H1 (cell line): ENCODE data around the gene CANT1. TPM values are rescaled to one million over a fixed set of nuclear protein-coding genes. Genes with fewer than 3 reads are reported as not detected.
"Not testable (repeated sequence)": the region's sequence is repeated elsewhere in the genome, so short reads cannot be mapped to it uniquely, and the experiment has no call there.

Experiments
- CTCF ChIA-PET: fragments of 300-600 bp; sonication (Branson Sonifier 250); formaldehyde crosslinking; loops from one replicate; lab custom pipeline; 2021; ENCODE audit not compliant: partially characterized antibody; lab: Charles Lee
- POLR2A ChIA-PET: fragments of 300-600 bp; sonication (Branson Sonifier 250); formaldehyde crosslinking; loops from one replicate; lab custom pipeline; 2021; ENCODE audit warnings: inconsistent platforms; ENCODE audit not compliant: partially characterized antibody; lab: Charles Lee
- DNase-seq, 2 experiments: peaks; one replicate each; pipeline versions ENCODE4 v3.0.0 to v3.0.0-alpha.2; 2010 to 2022; ENCODE audit warnings: low spot score in 2 of 2, low read depth in 1 of 2, mixed read lengths in 1 of 2
- FAIRE-seq: peaks from 2 replicates; lab custom pipeline; 2011; peaks lifted over from hg19 to GRCh38; lab: Jason Lieb, UNC
- H2AFZ ChIP-seq: 2 replicates; pipeline ENCODE4 v1.8.1; 2012; ENCODE audit warnings: low read length, inconsistent platforms
- H2AK5ac ChIP-seq: 2 replicates; pipeline ENCODE4 v1.6.1; 2013; ENCODE audit warnings: low read depth, low read length
- H2BK120ac ChIP-seq: replicated peaks from 2 replicates; pipeline ENCODE3; 2013; ENCODE audit warnings: low read depth, low read length, inconsistent platforms
- H2BK12ac ChIP-seq: 2 replicates; pipeline ENCODE4 v1.6.1; 2013; ENCODE audit warnings: low read depth, low read length
- H2BK15ac ChIP-seq: 2 replicates; pipeline ENCODE4 v1.6.1; 2013; ENCODE audit warnings: low read length
- H2BK20ac ChIP-seq: 2 replicates; pipeline ENCODE4 v1.6.1; 2013; ENCODE audit warnings: low read length
- H2BK5ac ChIP-seq: 2 replicates; pipeline ENCODE4 v1.6.1; 2013; ENCODE audit warnings: low read depth, low read length
- H3K14ac ChIP-seq: 2 replicates; pipeline ENCODE4 v1.6.1; 2013; ENCODE audit warnings: inconsistent platforms; ENCODE audit not compliant: insufficient read length
- H3K18ac ChIP-seq: 2 replicates; pipeline ENCODE4 v1.6.1; 2013; ENCODE audit warnings: low read length; ENCODE audit errors: extremely low read depth
- H3K23ac ChIP-seq: 2 replicates; pipeline ENCODE4 v1.6.1; 2013; ENCODE audit warnings: inconsistent platforms; ENCODE audit not compliant: insufficient read length
- H3K23me2 ChIP-seq: 2 replicates; pipeline ENCODE4 v1.6.1; 2013; ENCODE audit warnings: low read depth, low read length
- H3K27ac ChIP-seq: 2 replicates; pipeline ENCODE4 v1.6.1; 2011; ENCODE audit warnings: low read depth, low read length, inconsistent platforms
- H3K27me3 ChIP-seq, 4 experiments: replicated peaks in 1 of 4; 1 replicate in 1 of 4; 2 replicates in 3 of 4; pipeline versions ENCODE4 v1.6.1 to v1.8.1; 2011 to 2013; ENCODE audit warnings: low read length in 3 of 4, mild to moderate bottlenecking in 3 of 4, inconsistent platforms in 2 of 4, mixed read lengths in 2 of 4, moderate library complexity in 1 of 4; ENCODE audit not compliant: control insufficient read depth in 3 of 4, insufficient read depth in 3 of 4; ENCODE audit errors: extremely low read depth in 1 of 4
- H3K36me3 ChIP-seq, 4 experiments: 2 replicates each; pipeline versions ENCODE4 v1.6.1 to v1.8.1; 2011 to 2013; ENCODE audit warnings: mild to moderate bottlenecking in 4 of 4, low read length in 3 of 4, moderate library complexity in 2 of 4, control low read depth in 1 of 4, inconsistent platforms in 1 of 4; ENCODE audit not compliant: insufficient read depth in 4 of 4, control insufficient read depth in 2 of 4
- H3K4ac ChIP-seq: replicated peaks from 2 replicates; pipeline ENCODE3; 2013; ENCODE audit warnings: low read length, low read depth, mixed read lengths, inconsistent platforms; ENCODE audit not compliant: insufficient read length
- H3K4me1 ChIP-seq, 4 experiments: replicated peaks in 1 of 4; 1 replicate in 1 of 4; 2 replicates in 3 of 4; pipeline versions ENCODE4 v1.6.1 to v1.8.1; 2011 to 2013; ENCODE audit warnings: low read length in 3 of 4, inconsistent platforms in 2 of 4, mixed read lengths in 1 of 4; ENCODE audit not compliant: insufficient read depth in 4 of 4, control insufficient read depth in 3 of 4
- H3K4me2 ChIP-seq, 2 experiments: 2 replicates each; pipeline versions ENCODE4 v1.6.1 to v1.8.1; 2011 to 2013; ENCODE audit warnings: low read depth in 2 of 2, low read length in 2 of 2, control low read depth in 1 of 2, inconsistent platforms in 1 of 2, mild to moderate bottlenecking in 1 of 2; ENCODE audit not compliant: insufficient read depth in 1 of 2
- H3K4me3 ChIP-seq, 4 experiments: fragments of 200-600, 300-600 bp in 1 of 4; sonication (generic), shearing (Covaris generic), sonication (Bioruptor Twin) in 1 of 4; 2 replicates each; pipeline versions ENCODE4 v1.5.1 to v1.8.1; 2011 to 2016; ENCODE audit warnings: low read length in 4 of 4, low read depth in 3 of 4, control low read depth in 2 of 4, inconsistent platforms in 2 of 4, mild to moderate bottlenecking in 2 of 4, mixed read lengths in 1 of 4, moderate library complexity in 1 of 4; ENCODE audit not compliant: insufficient read depth in 2 of 4; ENCODE audit errors: extremely low read depth in 1 of 4
- H3K56ac ChIP-seq: replicated peaks from 2 replicates; pipeline ENCODE3; 2013; ENCODE audit warnings: low read depth, mild to moderate bottlenecking, mixed read lengths, low read length, inconsistent platforms; ENCODE audit not compliant: insufficient read length
- H3K79me1 ChIP-seq: 2 replicates; pipeline ENCODE4 v1.6.1; 2013; ENCODE audit warnings: low read depth, low read length, control low read depth
- H3K79me2 ChIP-seq, 2 experiments: 2 replicates each; pipeline versions ENCODE4 v1.6.1 to v1.8.1; 2012 to 2013; ENCODE audit warnings: low read length in 2 of 2, mild to moderate bottlenecking in 2 of 2, inconsistent platforms in 1 of 2; ENCODE audit not compliant: insufficient read depth in 2 of 2, control insufficient read depth in 1 of 2
- H3K9ac ChIP-seq, 4 experiments: replicated peaks in 1 of 4; 1 replicate in 1 of 4; 2 replicates in 3 of 4; pipeline versions ENCODE4 v1.6.1 to v1.8.1; 2011 to 2013; ENCODE audit warnings: low read depth in 3 of 4, low read length in 3 of 4, control low read depth in 2 of 4, mild to moderate bottlenecking in 2 of 4, moderate library complexity in 2 of 4, inconsistent platforms in 1 of 4; ENCODE audit errors: extremely low read depth in 1 of 4
- H3K9me3 ChIP-seq, 2 experiments: 2 replicates each; pipeline versions ENCODE4 v1.6.1 to v1.8.1; 2012 to 2013; ENCODE audit warnings: mild to moderate bottlenecking in 2 of 2, moderate library complexity in 2 of 2, control low read depth in 1 of 2, inconsistent platforms in 1 of 2, low read depth in 1 of 2, low read length in 1 of 2, mixed read lengths in 1 of 2; ENCODE audit not compliant: insufficient read depth in 2 of 2
- H4K20me1 ChIP-seq, 2 experiments: replicated peaks in 1 of 2; 2 replicates each; pipeline versions ENCODE3 to v1.8.1; 2011 to 2013; ENCODE audit warnings: inconsistent platforms in 2 of 2, low read length in 2 of 2, mild to moderate bottlenecking in 1 of 2; ENCODE audit not compliant: insufficient read depth in 2 of 2, control insufficient read depth in 1 of 2
- H4K5ac ChIP-seq: 2 replicates; pipeline ENCODE4 v1.6.1; 2013; ENCODE audit warnings: low read length, low read depth, mixed read lengths, inconsistent platforms; ENCODE audit not compliant: insufficient read length
- H4K8ac ChIP-seq: 2 replicates; pipeline ENCODE4 v1.8.0; 2013; ENCODE audit warnings: mild to moderate bottlenecking, moderate library complexity, low read length, inconsistent platforms; ENCODE audit not compliant: insufficient read depth; ENCODE audit errors: extremely low read depth
- H4K91ac ChIP-seq: replicated peaks from 2 replicates; pipeline ENCODE3; 2013; ENCODE audit warnings: low read length, mixed read lengths, inconsistent platforms; ENCODE audit not compliant: insufficient read length
- WGBS, 2 experiments: shearing (Covaris generic) in 1 of 2; methylation state at CpG; one replicate each; pipeline versions ENCODE4 v1.1.6 to v1.1.7; 2013 to 2015; ENCODE audit warnings: low lambda C conversion rate in 2 of 2, mixed read lengths in 2 of 2, inconsistent platforms in 1 of 2, low coverage in 1 of 2, missing lambda C conversion rate in 1 of 2; ENCODE audit not compliant: insufficient replicate concordance in 2 of 2, insufficient coverage in 1 of 2, insufficient read length in 1 of 2; ENCODE audit errors: extremely low coverage in 1 of 2, missing lambda C conversion rate in 1 of 2; 5-methylcytosine and 5-hydroxymethylcytosine counted together
- polyA plus RNA-seq, 7 experiments: library from polyadenylated mRNA; depleted of rRNA in 3 of 7; stranded (reverse) in 5 of 7; unstranded in 2 of 7; fragments of >200 nt in 5 of 7; fragments of 200-250 nt in 2 of 7; gene quantifications; 1 replicate in 5 of 7; 2 replicates in 1 of 7; 4 replicates in 1 of 7; pipeline versions ENCODE4 v1.2.1 to v1.2.3, GENCODE V29; 2011 to 2013; ENCODE audit warnings: missing spikeins in 2 of 7, mixed read lengths in 2 of 7
- total RNA-seq: library from RNA; stranded (reverse); fragmentation: NEBNext Ultra II Directional; extraction: Animal tissue kit (Norgen Biotek cat#: 25700); gene quantifications from 2 replicates; pipeline ENCODE4 v1.2.1, GENCODE V29; 2021

The CANT1 gene
- total and polyA plus RNA-seq, 2 of the 8 experiments (the other 6 are each of a cell fraction or from before 2014, with no cell fraction given) = 23.0 to 32.6 TPM

DNA sequence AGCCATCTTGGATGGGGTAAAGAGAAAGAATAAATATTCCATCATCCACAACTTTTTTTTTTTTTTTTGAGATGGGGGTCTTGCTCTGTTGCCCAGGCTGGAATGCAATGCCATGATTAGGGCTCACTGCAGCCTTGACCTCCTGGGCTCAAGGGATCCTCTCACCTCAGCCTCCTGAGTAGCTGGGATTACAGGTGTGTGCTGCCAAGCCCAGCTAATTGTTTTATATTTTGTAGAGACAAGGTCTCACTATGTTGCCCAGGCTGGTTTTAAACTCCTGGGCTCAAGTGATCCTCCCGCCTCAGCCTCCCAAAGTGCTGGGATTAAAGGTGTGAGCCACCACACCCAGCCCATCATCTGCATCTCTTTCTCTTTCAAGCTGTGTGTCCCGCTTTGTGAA is 12.4 kb upstream of the CANT1 start:
- H3K9ac ChIP-seq, H2BK5ac ChIP-seq, H2BK120ac ChIP-seq, H3K79me1 ChIP-seq, H3K56ac ChIP-seq, H3K18ac ChIP-seq, H3K4me1 ChIP-seq, H4K20me1 ChIP-seq, DNase-seq, H3K79me2 ChIP-seq, H2BK20ac ChIP-seq, H2AFZ ChIP-seq, H3K4me2 ChIP-seq, H3K23ac ChIP-seq, H3K23me2 ChIP-seq, H3K4ac ChIP-seq, H2BK12ac ChIP-seq, FAIRE-seq, H2BK15ac ChIP-seq, H3K4me3 ChIP-seq, H3K9me3 ChIP-seq, H3K27ac ChIP-seq, H4K5ac ChIP-seq, H4K91ac ChIP-seq, H2AK5ac ChIP-seq, POLR2A ChIA-PET, H3K36me3 ChIP-seq, H4K8ac ChIP-seq, H3K14ac ChIP-seq: not testable (repeated sequence)
- 72% methylated on average over 2 of the region's 2 CpGs; no CpG with 5 or more reads in 1 of the 2 experiments for WGBS, 2 experiments
- CTCF ChIA-PET = interaction anchor here (0.8 to 8.0 kb wide), 11 partner anchors 11 to 103 kb away, joined by 3 to 56 read pairs (median 4); partner anchors contain the start of genes CANT1 and LGALS3BP
- H3K27me3 ChIP-seq = peaks cover 18 to 70% (median 57%) of the 10 kb centered on the region in 4 experiments
